ENCODE results near the gene RHOBTB3. TPM values are rescaled to one million over a fixed set of nuclear protein-coding genes. Genes with fewer than 3 reads are reported as not detected.
"Not testable (repeated sequence)": the region's sequence is repeated elsewhere in the genome, so short reads cannot be mapped to it uniquely, and the experiment has no call there.

Gene RHOBTB3
- total and polyA plus RNA-seq, 8 donors: 26.5 to 93.0 (median 64.1) TPM

DNA sequence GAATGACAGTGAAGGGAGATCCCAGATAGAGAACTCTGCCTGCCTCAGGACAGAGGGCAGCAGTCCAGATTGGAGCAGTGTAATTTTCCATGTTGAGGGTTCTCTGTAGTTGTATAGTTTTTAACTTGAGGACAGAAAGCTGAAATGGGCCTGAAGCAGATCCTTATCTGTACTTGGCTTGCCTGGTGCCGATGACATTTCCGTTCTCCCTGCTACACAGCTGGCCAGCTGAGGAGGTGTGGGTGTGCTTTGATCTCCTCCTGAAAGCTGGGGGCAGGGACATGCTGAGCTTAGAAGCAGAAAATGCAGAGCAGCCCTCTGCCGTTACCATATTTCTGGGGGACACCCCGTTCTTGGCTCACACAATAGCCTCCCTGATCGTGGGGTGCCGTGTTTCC is 80.9 kb downstream of the RHOBTB3 start:
- ATAC-seq: peak; percentile 41
- H3K27me3 ChIP-seq: no peaks in the 10 kb centered on the region
- H3K9me3 ChIP-seq: no peaks in the 10 kb centered on the region
- H3K27ac ChIP-seq: peak overlapping the region in 1 of 2 donors; percentile 52
- TF ChIP-seq, protein P1, sequence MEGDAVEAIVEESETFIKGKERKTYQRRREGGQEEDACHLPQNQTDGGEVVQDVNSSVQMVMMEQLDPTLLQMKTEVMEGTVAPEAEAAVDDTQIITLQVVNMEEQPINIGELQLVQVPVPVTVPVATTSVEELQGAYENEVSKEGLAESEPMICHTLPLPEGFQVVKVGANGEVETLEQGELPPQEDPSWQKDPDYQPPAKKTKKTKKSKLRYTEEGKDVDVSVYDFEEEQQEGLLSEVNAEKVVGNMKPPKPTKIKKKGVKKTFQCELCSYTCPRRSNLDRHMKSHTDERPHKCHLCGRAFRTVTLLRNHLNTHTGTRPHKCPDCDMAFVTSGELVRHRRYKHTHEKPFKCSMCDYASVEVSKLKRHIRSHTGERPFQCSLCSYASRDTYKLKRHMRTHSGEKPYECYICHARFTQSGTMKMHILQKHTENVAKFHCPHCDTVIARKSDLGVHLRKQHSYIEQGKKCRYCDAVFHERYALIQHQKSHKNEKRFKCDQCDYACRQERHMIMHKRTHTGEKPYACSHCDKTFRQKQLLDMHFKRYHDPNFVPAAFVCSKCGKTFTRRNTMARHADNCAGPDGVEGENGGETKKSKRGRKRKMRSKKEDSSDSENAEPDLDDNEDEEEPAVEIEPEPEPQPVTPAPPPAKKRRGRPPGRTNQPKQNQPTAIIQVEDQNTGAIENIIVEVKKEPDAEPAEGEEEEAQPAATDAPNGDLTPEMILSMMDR (IDR thresholded peaks at IDR 0.05): no peak
- DNase-seq: peak in 2 of 4 donors; percentile 49 to 67
- intact Hi-C loops (cut with DNase I): no loop called here
- peaks cover 33 to 84% of the 10 kb centered on the region in 2 donors for H3K4me1 ChIP-seq
- H3K4me3 ChIP-seq: no peak overlapping the region
- peaks cover 0 to 66% of the 10 kb centered on the region in 2 donors for H3K36me3 ChIP-seq

DNA sequence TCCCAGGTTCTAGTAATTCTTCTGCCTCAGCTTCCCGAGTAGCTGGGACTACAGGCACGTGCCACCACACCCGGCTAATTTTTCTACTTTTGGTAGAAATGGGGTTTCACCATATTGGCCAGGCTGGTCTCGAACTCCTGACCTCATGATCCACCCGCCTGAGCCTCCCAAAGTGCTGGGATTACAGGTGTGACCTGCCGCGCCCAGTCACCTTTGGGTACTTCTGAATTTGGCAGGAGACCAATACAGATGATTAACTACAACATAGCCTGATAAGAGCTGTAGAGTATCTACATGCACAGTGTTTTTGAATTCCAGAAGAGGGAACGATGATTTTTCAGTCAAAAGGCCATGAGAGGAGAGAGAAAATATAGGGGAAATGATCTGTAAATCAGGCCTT is 81.9 kb downstream of the RHOBTB3 start:
- Histone ChIP-seq H3K4me1 (peaks cover 41 to 88% of the 10 kb centered on the region in 2 donors), H3K36me3 (peaks cover 0 to 68% of the 10 kb centered on the region in 2 donors)
- peak; percentile 7 for ATAC-seq
- intact Hi-C loops (cut with DNase I); H3K4me3 ChIP-seq; H3K27ac ChIP-seq; DNase-seq; H3K27me3 ChIP-seq; H3K9me3 ChIP-seq: not testable (repeated sequence)

DNA sequence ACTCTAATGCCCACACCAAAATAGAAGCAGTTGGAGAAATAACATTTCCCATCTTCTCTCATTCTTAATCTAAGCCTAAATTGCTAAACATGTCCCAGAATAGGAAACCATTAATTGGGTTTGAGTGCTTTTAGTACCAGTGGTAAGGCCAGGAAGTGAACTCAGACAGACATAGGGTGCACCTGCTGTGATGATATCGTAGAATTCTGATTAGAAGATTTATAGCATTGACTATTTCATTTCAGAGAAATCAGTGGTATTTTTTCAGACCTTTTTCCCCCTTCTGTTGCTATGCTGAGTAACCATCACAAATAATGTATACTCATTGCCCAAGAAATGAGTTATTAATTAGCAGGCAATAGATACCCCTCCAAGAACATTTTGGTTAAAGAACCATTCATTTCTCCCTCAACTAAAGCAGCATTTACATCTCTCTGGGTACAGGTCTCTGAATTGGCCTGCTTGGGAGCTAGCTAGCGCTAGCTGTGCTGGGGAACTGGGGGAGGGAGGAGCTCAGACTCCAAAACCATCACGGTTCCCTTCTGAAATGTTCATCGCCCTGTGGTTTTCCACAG is 84.1 kb downstream of the RHOBTB3 start:
- no peak for DNase-seq
- Histone ChIP-seq H3K4me1 (peaks cover 43 to 88% of the 10 kb centered on the region in 2 donors), H3K27me3 (no peaks in the 10 kb centered on the region), H3K9me3 (no peaks in the 10 kb centered on the region), H3K36me3 (peaks cover 0 to 63% of the 10 kb centered on the region in 2 donors), H3K27ac (peak overlapping the region in 1 of 2 donors; percentile 3), H3K4me3 (no peak overlapping the region)
- ATAC-seq: no peak
- TF ChIP-seq, protein P1 (IDR thresholded peaks at IDR 0.05): no peak
- intact Hi-C loops (cut with DNase I): no loop called here

DNA sequence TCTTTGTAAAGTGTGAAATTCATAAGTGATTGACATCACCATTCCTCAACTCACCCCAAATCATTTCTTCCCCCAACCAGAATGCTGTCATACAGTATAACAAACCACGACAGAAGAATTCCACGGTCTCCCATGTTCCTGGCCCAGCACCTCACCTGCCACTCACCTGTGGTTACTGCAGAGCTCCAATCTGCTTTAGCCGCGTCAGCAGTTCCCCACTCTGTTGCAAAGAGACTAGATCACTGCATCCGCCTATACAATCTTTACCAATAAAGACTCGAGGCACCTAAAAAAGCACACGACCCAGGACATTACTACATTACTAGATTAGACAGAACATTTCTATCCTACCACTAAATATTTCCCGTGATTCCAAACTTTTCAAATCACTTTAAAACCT is 85.2 kb downstream of the RHOBTB3 start:
- H3K27ac ChIP-seq: peak overlapping the region in 1 of 2 donors; percentile 97
- H3K4me1 ChIP-seq: peaks cover 36 to 88% of the 10 kb centered on the region in 2 donors

DNA sequence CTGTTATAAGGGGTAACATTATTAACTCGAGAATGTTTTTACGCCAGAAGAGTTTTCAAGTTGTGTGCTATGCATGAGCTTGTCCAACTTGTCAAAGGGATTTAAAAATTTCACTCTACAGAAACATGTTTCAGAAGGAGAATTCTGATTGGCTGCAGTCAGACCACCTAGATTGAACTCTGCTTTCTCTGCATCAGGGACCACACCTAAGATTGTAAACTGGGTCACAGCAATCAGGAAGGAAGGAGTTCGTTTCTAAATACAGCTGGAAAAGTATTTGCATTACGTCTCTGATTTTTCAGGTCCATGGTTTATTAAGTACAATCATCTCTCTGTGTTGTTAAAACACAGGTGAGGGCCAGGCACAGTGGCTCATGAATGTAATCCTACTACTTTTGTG is 85.6 kb downstream of the RHOBTB3 start:
- TF ChIP-seq, protein P1 (IDR thresholded peaks at IDR 0.05): no peak
- DNase-seq (no peak), ATAC-seq (no peak)
- H3K27me3 ChIP-seq: no peaks in the 10 kb centered on the region
- H3K9me3 ChIP-seq: no peaks in the 10 kb centered on the region
- H3K27ac ChIP-seq: peak overlapping the region in 1 of 2 donors; percentile 97
- no peak overlapping the region for H3K4me3 ChIP-seq
- intact Hi-C loops (cut with DNase I): no loop called here
- peaks cover 34 to 87% of the 10 kb centered on the region in 2 donors for H3K4me1 ChIP-seq
- peaks cover 0 to 58% of the 10 kb centered on the region in 2 donors for H3K36me3 ChIP-seq

More for the DNA sequence above, 85.2 kb downstream of the RHOBTB3 start:
- Histone ChIP-seq H3K9me3 (no peaks in the 10 kb centered on the region), H3K27me3 (no peaks in the 10 kb centered on the region), H3K36me3 (peaks cover 0 to 62% of the 10 kb centered on the region in 2 donors), H3K4me3 (no peak overlapping the region)
- ATAC-seq (no peak), DNase-seq (no peak)
- TF ChIP-seq, protein P1 (IDR thresholded peaks at IDR 0.05): no peak
- intact Hi-C loops (cut with DNase I): no loop called here

DNA sequence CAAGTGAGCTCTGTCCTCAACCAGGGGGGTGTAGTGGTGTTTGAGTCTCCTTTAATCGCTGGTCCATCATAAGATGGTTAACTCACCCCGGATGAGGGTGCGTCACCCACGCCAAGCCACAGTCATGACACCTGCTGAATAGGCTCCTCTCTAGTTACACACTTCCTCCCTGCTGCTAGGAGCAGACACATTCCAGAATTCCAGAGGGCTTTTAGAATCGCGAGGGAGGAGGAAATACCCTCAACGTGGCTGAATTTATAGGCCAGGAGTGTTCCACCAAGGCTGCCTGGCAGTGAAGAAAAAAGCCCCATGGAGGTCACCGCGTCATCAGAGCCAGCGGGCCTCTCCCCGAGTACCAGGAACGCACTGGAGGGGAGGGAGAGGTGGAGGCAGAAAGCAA is 86.3 kb downstream of the RHOBTB3 start:
- Histone ChIP-seq H3K27ac (peak overlapping the region in 1 of 2 donors; percentile 97), H3K4me3 (peak overlapping the region in 1 of 2 donors; percentile 83), H3K4me1 (peaks cover 27 to 80% of the 10 kb centered on the region in 2 donors), H3K27me3 (no peaks in the 10 kb centered on the region), H3K9me3 (no peaks in the 10 kb centered on the region), H3K36me3 (peaks cover 0 to 51% of the 10 kb centered on the region in 2 donors)
- TF ChIP-seq, protein P1 (IDR thresholded peaks at IDR 0.05): no peak
- intact Hi-C loops (cut with DNase I): no loop called here
- DNase-seq: no peak
- peak; percentile 34 for ATAC-seq
